Measurements from ENCODE around the gene SLC25A45.

Gene SLC25A45

DNA sequence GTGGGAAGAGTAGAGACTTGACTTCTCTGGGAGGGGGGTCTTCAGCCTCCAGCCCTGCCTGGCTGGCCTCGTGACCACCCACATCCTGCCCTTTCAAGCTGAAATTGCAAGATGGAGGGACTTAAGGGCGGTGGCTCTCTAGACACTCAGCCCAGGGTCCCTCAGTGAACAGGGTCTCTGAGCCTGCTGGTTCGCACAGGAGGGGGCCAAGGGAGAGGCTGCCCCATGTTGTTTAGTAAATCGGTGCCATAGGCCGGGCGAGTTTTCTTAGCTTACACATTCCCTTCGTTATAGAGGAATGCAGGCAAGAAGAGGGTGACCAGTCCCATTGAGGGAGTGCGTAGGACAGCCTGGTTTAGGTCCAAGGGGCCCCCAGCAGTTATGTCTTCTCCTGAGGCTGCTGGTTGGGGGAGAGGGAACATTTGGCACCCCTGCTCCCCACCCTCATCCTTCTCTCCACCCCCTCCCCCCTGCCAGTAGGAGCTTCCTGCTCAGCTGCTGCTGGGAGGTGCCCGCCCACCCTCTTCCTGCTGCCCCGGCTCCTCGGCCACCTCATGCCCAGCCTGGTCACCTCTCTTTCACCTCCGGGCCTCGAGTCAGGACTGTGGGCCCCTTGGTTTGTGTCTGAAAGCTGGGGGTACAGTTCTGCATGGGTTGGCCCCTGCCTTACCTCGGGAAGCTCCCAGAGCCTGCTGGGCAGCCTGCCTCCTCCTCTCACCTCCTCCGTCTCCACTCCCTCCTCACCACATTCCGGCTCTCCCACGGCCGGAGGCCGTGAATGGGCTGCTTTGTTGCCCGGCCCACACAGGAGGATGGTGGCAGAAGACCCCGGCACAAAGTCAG lies 7.9 kb upstream of the SLC25A45 start:
- H3K27me3 Mint-ChIP-seq (ENCODE audit: low read depth), result no peaks in the 10 kb centered on the region
- H3K27ac Mint-ChIP-seq, result peak overlapping the region; percentile 62
- no peak overlapping the region for H3K4me3 Mint-ChIP-seq
- peaks cover 10% of the 10 kb centered on the region for H3K36me3 Mint-ChIP-seq (ENCODE audit: low read depth)
- H3K4me1 Mint-ChIP-seq (ENCODE audit: low read depth), result peaks cover 22% of the 10 kb centered on the region
- H3K9me3 Mint-ChIP-seq, result no peaks in the 10 kb centered on the region

DNA sequence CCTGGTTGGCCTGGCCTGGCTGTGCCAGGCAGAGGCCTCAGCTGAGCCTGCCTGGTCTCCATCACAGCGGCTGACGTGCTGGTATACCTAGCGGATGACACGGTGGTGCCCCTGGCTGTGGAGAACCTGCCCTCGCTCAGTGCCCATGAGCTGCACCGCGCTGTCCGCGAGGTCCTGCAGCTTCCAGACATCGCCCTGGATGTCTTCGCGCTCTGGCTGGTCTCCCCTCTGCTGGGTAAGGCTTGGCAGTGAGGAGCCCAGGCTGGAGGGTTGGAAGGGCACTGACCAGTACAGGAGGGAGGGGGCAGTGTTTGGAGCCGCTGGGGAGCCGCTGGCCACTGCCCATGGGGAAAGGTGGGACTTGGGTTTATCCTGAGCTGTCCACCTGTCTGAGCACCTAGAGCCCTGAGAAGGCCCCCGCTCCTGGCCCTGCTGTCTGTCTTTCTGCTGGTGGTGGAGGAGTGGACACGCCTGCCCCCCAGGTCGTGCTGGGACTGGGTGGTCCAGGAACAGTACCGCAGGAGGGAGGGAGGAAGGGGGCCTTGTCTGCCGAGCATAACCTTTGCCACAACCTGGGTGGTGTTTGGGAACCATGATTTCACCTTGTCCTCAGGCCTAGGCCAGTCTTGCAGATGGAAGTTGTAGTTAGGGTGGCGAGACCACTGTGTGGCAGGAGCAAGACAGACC lies 7.0 kb upstream of the SLC25A45 start:
- peaks cover 10% of the 10 kb centered on the region for H3K36me3 Mint-ChIP-seq (ENCODE audit: low read depth)
- H3K27ac Mint-ChIP-seq, result no peak overlapping the region
- no peaks in the 10 kb centered on the region for H3K27me3 Mint-ChIP-seq (ENCODE audit: low read depth)
- H3K9me3 Mint-ChIP-seq, result no peaks in the 10 kb centered on the region
- no peak overlapping the region for H3K4me3 Mint-ChIP-seq
- H3K4me1 Mint-ChIP-seq (ENCODE audit: low read depth), result peaks cover 31% of the 10 kb centered on the region

DNA sequence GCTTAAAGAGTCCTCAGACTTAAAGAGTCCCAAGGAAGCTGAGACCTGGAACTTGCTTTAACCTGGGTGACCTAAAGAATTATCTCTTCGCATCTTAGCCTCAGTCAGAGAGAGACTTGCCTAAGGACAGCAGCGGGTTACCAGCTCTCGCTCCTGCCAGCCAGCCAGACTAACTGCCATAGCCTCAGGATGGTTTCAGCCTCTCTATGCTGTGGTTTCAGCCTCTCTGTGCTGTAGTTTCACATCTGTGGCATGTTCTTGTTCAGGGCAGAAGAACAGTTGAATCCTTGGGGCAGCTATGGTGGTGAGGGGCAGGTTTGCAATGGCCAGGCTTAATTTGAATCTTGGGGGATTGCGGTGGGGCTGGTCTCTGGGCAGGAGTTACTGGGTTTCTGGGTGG lies 6.3 kb upstream of the SLC25A45 start:
- peaks cover 10% of the 10 kb centered on the region for H3K36me3 Mint-ChIP-seq (ENCODE audit: low read depth)
- H3K4me3 Mint-ChIP-seq, result peak overlapping the region; percentile 43
- no peaks in the 10 kb centered on the region for H3K27me3 Mint-ChIP-seq (ENCODE audit: low read depth)
- no peaks in the 10 kb centered on the region for H3K9me3 Mint-ChIP-seq
- peaks cover 38% of the 10 kb centered on the region for H3K4me1 Mint-ChIP-seq (ENCODE audit: low read depth)
- H3K27ac Mint-ChIP-seq, result peak overlapping the region; percentile 39

DNA sequence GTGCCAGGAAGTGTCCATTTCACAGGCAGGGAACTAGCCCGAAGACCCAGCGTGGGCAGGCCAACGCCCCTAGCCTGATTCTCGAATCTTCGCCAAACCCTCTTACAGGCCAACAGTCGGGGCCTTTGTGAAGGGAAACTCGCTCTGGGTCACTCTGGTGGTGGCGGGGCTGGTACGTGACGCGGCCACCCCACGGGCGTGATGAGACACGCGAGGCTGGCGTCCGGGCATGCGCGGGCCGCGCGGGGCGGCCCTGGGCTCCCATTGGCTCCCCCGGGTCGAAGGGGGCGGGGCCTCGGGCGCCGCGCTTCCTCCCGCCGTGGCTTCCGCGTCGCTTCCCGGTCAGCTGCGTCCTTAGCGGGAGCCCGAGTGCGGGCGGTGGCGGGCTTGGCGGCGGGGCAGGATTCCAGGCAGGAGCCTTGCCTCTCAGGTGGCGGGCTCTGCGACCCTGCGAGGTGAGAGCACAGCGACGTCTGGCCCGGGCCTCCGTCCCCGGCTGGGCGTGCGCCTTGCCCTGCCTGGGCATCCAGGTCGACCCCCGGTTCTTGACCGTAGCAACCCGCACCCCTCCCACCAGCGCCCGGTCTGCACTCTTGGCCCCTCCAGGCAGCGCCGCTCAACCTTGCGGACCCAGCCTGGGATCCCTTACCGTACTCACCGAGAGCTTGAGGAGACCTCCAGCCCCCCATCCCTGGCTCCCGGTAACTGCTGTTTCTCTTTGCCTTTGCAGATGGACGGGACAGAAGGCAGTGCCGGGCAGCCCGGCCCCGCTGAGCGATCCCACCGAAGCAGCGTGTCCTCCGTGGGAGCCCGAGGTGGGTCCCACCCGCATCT lies 4.1 kb upstream of the SLC25A45 start, which contains the start of gene FRMD8:
Gene FRMD8 (plus strand): TSS at position 331 of the 834 bp plus-strand sequence. CDS start 400 bp downstream, at position 731.
- H3K27me3 Mint-ChIP-seq (ENCODE audit: low read depth), result no peaks in the 10 kb centered on the region
- H3K36me3 Mint-ChIP-seq (ENCODE audit: low read depth), result peaks cover 8% of the 10 kb centered on the region
- H3K27ac Mint-ChIP-seq, result peak within 1 kb of the TSS; percentile 100
- peak within 1 kb of the TSS; percentile 92 for H3K4me3 Mint-ChIP-seq
- no peaks in the 10 kb centered on the region for H3K9me3 Mint-ChIP-seq
- H3K4me1 Mint-ChIP-seq (ENCODE audit: low read depth), result peaks cover 54% of the 10 kb centered on the region

- Mint-ChIP-seq H3K36me3 (ENCODE audit: low read depth) (peaks cover 5% of the 10 kb centered on the region), H3K9me3 (no peaks in the 10 kb centered on the region), H3K4me3 (peak overlapping the region; percentile 50), H3K27ac (peak overlapping the region; percentile 100), H3K27me3 (ENCODE audit: low read depth) (no peaks in the 10 kb centered on the region), H3K4me1 (ENCODE audit: low read depth) (peaks cover 49% of the 10 kb centered on the region)
Measured at GRCh38 chr11:65384301-65384889, 1.9 kb upstream of the SLC25A45 start.

DNA sequence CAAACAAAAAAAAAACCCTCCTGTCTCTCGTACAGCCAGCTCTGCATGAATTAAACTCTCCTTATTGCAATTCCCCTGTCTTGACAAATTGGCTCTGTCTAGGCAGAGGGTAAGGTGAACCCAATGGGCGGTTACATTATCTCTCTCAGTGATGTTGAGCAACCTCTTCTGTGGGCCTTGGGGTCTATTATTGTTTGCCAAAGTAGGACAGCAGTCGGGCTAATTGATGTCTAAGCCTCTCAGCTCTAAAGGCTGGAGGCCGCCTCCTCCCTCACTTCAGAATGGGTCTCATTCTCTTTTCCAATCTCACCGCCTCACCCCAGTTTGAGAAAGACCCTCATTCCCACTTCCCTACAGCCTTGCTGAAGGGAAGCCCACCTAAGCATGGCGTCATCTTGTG lies 1.3 kb upstream of the SLC25A45 start:
- Mint-ChIP-seq H3K4me3 (peak overlapping the region; percentile 50), H3K27me3 (ENCODE audit: low read depth) (no peaks in the 10 kb centered on the region), H3K9me3 (no peaks in the 10 kb centered on the region), H3K4me1 (ENCODE audit: low read depth) (peaks cover 44% of the 10 kb centered on the region), H3K27ac (peak overlapping the region; percentile 100), H3K36me3 (ENCODE audit: low read depth) (peaks cover 4% of the 10 kb centered on the region)

- Mint-ChIP-seq H3K9me3 (no peaks in the 10 kb centered on the region), H3K4me1 (ENCODE audit: low read depth) (peaks cover 37% of the 10 kb centered on the region), H3K36me3 (ENCODE audit: low read depth) (no peaks in the 10 kb centered on the region), H3K4me3 (peak overlapping the region; percentile 89), H3K27ac (peak overlapping the region; percentile 100), H3K27me3 (ENCODE audit: low read depth) (no peaks in the 10 kb centered on the region)
Measured at GRCh38 chr11:65382804-65383368, 440 bp upstream of the SLC25A45 start.

GRCh38 chr11:65381716-65382032 lies 772 bp downstream of the SLC25A45 start:
- H3K9me3 Mint-ChIP-seq, result no peaks in the 10 kb centered on the region
- H3K4me1 Mint-ChIP-seq (ENCODE audit: low read depth), result peaks cover 37% of the 10 kb centered on the region
- H3K27ac Mint-ChIP-seq, result peak overlapping the region; percentile 100
- H3K36me3 Mint-ChIP-seq (ENCODE audit: low read depth), result no peaks in the 10 kb centered on the region
- peak overlapping the region; percentile 89 for H3K4me3 Mint-ChIP-seq
- H3K27me3 Mint-ChIP-seq (ENCODE audit: low read depth), result no peaks in the 10 kb centered on the region

DNA sequence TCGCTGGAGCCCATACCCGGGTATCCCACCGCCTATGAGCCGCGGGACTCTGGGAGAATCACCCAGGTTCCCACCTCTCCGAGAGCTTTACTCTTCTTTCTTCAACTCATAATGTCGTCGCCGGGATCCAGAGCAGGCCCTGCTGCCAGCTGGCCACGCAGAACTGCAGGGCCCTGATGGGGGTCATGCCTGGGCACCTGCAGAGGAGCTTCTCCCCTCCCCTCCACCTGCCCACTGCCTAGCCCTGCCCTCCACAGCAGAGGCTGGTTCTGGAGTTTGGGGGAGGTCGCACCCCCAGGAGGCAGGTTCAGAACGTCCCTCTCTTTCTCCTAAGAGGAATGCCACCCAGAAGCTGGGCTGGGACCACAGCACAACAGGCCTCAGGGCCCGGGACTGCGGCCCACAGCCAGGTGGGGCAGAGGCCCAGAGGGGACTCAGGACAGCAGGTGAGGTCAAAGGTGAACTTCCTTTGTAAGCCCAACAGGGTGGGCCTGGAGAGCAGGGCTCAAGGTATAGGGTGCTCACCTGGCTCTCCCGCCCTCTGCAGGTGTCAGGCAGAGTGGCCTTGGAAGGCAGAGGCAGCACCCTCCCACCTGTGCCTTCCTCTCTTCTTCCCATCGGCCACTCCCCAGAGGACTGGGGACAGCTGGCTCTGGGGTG lies 1.9 kb downstream of the SLC25A45 start:
- Mint-ChIP-seq H3K4me3 (no peak overlapping the region), H3K27ac (peak overlapping the region; percentile 100), H3K36me3 (ENCODE audit: low read depth) (no peaks in the 10 kb centered on the region), H3K9me3 (no peaks in the 10 kb centered on the region), H3K4me1 (ENCODE audit: low read depth) (peaks cover 37% of the 10 kb centered on the region), H3K27me3 (ENCODE audit: low read depth) (no peaks in the 10 kb centered on the region)

DNA sequence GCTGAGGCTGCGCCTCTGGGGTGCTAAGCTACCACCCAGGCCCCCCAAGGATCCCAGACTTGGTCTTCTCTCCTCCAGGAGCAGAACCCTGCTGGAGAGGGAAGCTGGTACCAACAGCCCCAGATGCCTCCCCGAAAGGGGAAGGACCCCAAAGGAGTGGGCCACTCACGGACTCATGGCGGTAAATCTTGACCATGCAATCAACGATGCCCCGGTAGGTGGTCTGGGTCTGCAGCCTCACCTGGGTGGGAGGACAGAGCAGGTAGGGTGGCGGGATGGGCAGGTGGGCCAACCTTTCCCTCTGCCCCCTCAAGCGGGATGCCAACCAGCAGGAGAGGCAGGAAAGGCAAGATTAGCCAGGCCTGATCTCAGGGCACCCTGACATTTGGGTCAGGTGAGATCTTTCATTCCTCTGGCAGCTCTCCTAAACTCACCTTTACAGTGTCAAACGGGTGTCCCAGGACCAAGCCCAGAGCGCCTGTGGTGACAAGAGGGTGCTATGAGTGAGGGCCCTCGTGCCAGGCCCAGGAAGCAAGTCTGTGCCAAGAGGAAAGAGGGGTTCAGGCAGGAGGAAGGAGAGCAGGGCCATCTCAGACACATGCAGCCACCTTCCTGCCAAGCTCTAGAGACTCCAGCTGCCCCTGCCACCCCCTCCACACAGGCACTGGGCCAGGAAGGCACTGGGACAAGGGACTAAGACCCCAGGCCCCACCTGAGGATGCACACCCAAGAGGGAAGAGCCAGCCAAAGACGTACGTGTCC lies 2.6 kb downstream of the SLC25A45 start:
- H3K4me1 Mint-ChIP-seq (ENCODE audit: low read depth), result peaks cover 30% of the 10 kb centered on the region
- no peaks in the 10 kb centered on the region for H3K9me3 Mint-ChIP-seq
- H3K36me3 Mint-ChIP-seq (ENCODE audit: low read depth), result no peaks in the 10 kb centered on the region
- peak overlapping the region; percentile 59 for H3K27ac Mint-ChIP-seq
- H3K4me3 Mint-ChIP-seq, result no peak overlapping the region
- H3K27me3 Mint-ChIP-seq (ENCODE audit: low read depth), result no peaks in the 10 kb centered on the region

DNA sequence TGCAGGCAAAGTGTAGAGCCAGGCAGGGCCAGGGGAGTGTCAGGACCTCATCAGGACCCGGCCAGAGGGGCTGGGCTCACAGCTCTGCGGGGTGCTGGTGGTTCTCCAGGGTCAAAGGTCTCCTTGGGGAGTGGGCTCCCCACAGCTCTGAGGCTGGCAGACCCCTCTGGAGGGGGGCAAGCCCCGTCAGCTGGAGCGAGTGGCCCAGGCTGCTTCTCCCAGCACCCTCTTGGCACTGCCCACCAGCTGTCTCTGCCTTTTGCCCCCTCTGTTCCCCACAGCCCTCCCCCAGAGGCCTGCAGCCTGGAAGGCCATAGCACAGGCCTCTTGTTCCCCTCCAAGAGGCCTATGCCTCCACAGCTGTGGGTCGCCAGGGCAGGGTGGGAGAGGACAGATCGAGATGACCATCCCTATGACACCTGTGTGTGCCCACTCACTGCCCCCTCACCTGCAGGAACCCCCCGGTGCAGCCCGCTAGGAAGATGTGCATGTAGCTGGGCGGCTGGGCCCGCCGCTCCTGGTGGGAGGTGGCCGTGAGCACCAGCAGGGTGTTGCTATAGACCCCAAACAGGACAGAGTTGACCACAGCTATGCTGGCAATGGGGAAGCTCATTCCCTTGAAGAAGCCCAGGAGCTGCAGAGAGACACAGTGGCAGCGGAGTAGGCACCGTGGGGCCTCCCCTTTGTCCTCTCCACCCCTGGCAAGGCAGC lies 3.4 kb downstream of the SLC25A45 start:
- Mint-ChIP-seq H3K4me3 (no peak overlapping the region), H3K27ac (no peak overlapping the region), H3K4me1 (ENCODE audit: low read depth) (peaks cover 23% of the 10 kb centered on the region), H3K9me3 (no peaks in the 10 kb centered on the region), H3K27me3 (ENCODE audit: low read depth) (no peaks in the 10 kb centered on the region), H3K36me3 (ENCODE audit: low read depth) (no peaks in the 10 kb centered on the region)

DNA sequence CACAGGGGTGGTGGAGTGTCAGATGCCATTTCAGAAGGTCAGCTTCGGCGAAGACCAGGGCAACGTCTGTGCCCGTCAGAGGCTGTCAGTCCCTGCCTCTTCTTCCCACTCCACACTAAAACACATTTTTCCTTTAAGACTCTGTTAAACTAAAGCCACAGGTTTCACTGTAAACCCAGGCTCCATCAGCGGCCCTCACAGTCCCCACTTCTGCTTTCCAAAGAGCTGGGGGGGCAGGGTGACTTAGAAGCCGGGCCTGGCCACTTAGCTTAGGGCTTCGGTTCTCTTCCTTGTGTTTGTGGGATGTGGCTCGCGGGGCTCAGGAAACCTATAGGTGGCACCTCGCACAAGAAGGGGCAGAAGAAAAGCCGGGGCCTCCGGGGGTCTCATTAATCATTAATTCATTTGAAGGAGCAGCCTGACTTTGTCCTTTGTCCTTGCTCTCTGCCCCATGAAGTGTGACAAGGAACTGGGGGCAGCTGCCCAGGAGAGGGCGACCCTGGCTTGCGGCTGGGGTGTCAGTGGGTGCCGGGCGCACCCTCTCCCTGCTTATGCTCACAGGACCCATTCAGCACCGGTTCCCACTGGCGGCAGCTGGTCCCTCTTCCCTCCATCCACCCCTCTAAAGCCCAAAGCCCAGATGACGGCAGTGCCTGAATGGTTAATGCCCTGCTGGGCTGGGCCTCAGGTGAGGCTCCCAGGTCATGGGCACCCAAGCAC lies 4.1 kb downstream of the SLC25A45 start:
- Mint-ChIP-seq H3K27me3 (ENCODE audit: low read depth) (no peaks in the 10 kb centered on the region), H3K9me3 (no peaks in the 10 kb centered on the region), H3K36me3 (ENCODE audit: low read depth) (no peaks in the 10 kb centered on the region), H3K27ac (no peak overlapping the region), H3K4me3 (no peak overlapping the region), H3K4me1 (ENCODE audit: low read depth) (peaks cover 17% of the 10 kb centered on the region)

All from T-helper 1 cell treated with Interleukin-12 subunit alpha and Interleukin-12 subunit beta and Interleukin-4 antibody, amounts not matched to agents 30 μg/mL and 1 μg/mL, for 36 hours (primary cell).